GM18507 (cell line): Measurements from ENCODE around the gene TFAP2E.

Experiments
- DNase-seq: peaks from one replicate; pipeline ENCODE4 v3.0.0; 2011; ENCODE audit warnings: low read depth; ENCODE audit not compliant: insufficient read length; ENCODE audit errors: extremely low spot score
- FAIRE-seq: peaks from 2 replicates; lab custom pipeline; 2011; peaks lifted over from hg19 to GRCh38; lab: Jason Lieb, UNC

The TFAP2E gene

GRCh38 chr1:35590476-35591040 lies 17.4 kb downstream of the TFAP2E start:
- FAIRE-seq (no peak), DNase-seq (no peak)

- DNase-seq (no peak), FAIRE-seq (no peak)
These were observed 18.1 kb downstream of the TFAP2E start for GRCh38 chr1:35591211-35591610.

DNA sequence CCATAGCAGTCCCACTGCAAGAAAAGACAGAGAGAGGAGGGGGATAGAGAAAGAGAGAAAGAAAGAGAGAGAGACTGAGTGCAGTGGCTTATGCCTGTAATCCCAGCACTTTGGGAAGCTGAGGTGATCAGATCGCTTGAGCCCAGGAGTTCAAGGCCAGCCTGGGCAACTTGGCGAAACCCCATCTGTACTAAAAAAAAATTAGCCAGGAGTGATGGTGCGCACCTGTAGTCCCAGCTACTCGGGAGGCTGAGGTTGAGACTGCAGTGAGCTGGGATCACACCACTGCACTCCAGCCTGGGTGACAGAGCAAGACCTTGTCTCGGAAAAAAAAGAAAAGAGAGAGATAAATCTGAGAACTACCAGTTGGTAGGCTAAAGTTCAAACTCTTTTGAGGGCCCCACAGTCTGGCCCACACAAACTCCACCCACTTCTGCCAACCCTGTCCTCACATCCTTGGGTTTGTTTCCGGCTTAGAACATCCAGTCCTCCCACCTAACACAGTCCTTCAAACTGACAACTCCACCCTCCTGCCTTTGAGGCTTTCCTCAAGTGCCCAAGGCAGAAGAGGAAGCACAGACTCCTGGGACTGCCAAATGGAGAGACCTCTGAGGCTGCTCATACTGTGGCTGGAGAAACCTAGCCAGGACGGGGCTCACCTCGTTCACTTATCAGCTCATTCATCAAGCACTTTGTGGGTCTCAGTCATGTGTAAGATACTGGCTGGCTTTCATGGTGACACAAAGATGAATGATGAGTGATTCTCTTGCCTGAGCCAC lies 20.1 kb downstream of the TFAP2E start:
- FAIRE-seq (no peak), DNase-seq (no peak)

DNA sequence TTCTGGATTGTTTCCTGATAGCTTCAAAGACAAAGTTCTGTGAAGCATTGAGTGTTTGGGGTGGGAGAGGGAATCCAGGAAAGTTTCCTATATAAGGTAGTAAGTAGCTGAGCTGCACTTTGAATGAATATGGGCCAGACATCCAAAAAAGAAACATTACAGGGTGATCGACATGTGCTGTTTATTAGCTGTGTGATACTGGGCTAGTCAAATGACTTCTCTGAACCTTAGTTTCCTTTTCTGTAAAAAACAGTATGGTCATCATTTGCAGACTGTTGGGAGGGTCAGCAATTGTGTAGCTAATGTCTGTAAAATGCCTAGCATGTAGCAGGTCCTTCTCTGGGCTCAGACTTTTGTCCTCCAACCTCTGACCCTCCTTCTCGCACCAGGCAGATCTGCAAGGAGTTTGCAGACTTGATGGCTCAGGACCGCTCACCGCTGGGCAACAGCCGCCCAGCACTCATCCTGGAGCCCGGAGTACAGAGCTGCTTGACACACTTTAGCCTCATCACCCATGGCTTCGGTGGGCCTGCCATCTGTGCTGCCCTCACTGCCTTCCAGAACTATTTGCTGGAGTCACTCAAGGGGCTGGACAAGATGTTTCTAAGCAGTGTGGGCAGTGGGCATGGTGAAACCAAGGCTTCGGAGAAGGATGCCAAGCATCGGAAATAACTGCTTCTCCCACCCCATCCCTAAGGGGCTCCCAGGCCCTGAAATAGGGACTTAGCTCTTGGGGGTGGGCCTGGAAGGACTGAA lies 21.1 kb downstream of the TFAP2E start:
- no peak for FAIRE-seq
- no peak for DNase-seq

- DNase-seq (no peak), FAIRE-seq (no peak)
These were observed 22.6 kb downstream of the TFAP2E start for GRCh38 chr1:35595684-35596083.

DNA sequence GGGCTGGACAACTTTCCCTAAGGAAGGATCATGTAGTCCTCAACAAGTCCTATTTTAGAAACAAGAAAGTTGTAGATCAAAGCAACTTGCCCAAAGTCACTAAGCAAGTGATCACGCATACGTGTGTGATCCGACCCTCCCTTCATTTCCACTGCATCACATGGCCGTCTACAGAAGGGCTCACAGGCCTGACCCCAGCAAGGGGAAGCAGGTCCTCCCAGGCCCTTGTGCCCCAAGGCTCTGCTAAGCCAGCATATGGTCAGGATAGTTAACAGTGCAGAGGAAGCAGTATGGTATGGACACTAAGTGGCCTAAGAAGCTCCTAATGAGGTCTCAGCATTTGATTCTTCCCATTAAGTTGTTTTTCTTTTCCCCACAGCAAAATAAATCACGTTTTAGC lies 24.8 kb downstream of the TFAP2E start:
- FAIRE-seq (no peak), DNase-seq (no peak)

DNA sequence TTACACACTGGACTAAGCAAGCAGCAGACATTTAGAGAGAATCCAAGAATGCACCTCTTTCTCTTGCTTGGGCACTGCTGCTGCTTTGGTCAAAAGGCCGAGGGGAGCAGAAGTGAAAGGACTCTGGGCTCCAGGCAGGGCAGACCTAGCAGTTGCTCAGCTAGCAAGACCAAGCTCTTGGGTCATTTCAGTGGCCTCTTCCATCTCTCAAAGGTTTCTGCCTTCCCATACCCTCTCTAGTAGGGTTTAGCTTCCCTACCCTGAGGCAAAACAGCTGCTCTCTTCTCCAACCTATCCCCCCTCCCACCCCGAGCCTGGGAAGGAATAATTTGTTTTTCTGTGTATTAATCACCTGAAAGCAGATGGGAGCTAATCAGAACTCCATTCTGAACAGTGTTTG lies 25.8 kb downstream of the TFAP2E start:
- no peak for FAIRE-seq
- no peak for DNase-seq

DNA sequence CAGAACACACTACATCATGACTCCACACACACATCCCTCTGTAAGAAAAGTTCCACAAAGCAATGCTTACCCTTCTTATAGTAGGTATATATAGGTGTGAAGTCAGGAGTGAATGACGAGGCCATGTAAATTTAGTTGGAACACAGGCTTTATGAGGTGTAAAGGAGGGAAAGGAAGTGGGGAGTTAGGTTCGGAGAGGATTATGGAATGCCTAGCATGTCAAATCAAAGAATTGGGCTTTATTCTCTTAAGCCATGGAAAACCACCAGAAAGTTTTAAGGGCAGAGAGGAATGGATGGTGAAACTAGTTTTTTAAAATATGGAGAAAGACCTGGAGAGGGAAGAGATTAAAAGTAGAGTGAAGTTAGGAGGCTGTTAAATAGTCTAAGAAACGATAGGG lies 26.3 kb downstream of the TFAP2E start:
- no peak for DNase-seq
- no peak for FAIRE-seq

DNA sequence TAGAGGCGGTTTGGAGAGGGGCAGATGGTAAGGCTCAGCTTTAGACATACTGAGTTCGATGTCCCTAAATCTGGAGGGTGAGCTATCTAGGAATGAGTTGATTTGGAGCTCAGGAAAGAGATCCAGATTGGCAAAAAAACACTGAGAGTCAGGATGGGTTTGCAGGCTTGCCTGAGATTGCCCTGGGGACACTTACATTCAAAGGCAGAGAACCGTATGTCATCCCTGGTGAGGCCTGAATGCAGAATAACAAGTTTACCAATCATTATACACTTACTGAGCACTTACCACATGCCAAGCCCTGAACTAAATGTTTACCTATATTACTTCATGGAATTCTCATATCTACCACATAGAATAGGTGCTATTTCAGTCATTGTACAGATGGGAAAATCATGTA lies 27.5 kb downstream of the TFAP2E start:
- no peak for FAIRE-seq
- no peak for DNase-seq

GRCh38 chr1:35603468-35603867 lies 30.4 kb downstream of the TFAP2E start:
- DNase-seq: no peak
- no peak for FAIRE-seq

DNA sequence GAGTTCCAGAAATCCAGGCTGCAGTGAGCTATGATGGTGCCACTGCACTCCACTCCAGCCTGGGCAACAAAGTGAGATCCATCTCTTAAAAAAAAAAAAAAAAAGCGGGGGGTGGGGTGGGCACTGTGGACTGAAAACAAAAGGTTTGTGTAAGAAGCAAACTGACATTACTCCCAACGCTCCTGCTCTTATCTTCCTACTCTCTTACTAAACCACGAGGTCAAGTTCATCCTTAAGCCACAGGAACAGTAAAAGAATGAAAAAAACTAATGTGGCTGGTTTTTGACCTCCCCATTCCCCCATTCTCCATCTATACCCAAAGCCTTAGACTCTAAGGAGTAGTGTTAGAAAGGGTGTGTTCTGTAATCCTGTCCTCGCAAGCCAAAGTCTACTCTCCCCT lies 30.8 kb downstream of the TFAP2E start:
- FAIRE-seq: no peak

GRCh38 chr1:35605071-35605866 lies 32.2 kb downstream of the TFAP2E start:
- DNase-seq: no peak

More for the DNA sequence above, 30.8 kb downstream of the TFAP2E start:
- no peak for DNase-seq

GRCh38 chr1:35605867-35606182 lies 32.7 kb downstream of the TFAP2E start:
- FAIRE-seq (no peak), DNase-seq (no peak)

More at GRCh38 chr1:35605071-35605866, 32.2 kb downstream of the TFAP2E start:
- FAIRE-seq: no peak

DNA sequence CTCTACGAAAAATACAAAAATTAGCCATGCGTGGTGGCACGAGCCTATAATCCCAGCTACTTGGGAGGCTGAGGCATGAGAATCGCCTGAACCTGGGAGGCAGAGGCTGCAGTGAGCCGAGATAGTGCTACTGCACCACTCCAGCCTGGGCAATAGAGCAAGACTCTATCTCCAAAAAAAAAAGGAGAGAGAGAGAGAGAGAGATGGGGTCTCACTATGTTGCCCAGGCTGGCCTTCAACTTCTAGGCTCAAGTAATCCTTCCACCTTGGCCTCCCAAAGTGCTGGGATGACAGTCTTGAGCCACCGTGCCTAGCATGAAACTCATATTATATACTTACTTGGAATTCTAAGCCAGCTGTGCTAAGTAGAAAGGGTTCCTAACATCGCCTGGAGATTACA lies 38.5 kb downstream of the TFAP2E start:
- DNase-seq: no peak
- FAIRE-seq: no peak

- no peak for FAIRE-seq
- DNase-seq: no peak
These were observed 42.3 kb downstream of the TFAP2E start for GRCh38 chr1:35615440-35615839.

DNA sequence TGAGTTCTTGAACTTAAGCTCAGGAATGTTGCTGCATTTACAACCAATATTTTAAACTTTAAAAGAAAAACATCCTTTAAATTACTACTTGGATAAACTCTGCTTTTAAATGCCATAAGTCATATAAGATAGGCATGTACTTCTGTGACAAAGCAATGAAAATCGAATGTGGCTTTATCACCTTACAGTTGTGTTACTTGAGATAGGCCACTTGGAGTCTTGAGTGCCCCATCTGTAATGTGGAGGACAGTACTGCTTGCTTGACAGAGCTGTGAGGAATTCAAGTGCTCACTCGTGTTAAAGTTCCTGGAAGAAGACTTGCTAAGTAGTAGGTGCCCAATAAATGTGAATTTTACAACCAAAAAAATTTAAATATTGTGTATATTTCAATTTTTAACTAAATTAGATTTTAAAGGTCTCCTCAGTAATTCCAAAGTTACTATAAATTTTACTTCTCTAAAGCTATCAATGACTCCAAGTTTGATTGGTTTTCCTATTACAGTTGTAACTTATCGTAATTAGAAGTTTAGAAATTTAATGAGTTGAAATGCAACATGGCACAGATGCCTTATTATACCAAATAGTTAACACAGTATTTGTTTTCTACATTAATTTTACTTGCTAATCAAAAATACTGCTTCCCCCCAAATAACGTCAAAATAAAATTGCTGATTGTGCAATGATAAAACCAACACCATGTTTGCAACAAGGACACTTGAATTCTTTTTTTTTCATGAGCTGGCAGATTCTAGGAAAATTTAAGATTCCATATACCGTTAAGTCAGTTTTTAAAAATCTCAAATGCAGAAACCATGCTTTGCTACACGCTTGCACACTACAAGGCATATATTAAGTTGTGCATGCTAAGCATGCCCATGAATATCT lies 46.4 kb downstream of the TFAP2E start:
- no peak for FAIRE-seq
- no peak for DNase-seq

DNA sequence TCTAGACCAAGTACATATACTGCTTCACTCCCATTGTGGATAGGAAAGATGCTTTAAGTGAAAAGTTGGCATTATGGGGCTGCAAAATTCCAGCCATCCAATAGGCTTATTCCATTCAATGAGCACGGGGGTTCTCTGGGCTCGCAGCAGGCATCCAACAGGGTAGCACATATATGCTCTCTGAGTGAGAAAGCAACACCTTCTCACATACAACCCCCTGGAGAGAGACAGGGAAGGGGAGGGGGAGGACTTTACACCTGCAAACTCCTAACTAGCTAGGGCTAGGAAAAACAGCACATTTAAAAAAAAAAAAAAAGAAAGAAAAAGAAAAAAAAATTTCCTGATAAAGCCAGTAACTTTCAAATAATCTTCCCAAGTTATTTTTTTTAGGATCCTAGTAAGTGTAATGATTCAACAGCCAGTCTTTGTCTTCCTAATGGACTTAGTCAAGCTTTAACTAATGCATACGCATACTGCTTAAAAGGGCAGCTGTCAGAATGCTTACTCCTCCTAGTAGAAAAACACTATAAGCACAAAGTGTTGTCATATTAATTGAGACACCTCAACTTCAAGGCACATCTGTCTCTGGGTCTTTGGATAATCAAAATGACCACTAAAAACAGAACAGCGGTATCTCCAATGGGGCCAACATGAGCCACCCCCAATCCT lies 49.5 kb downstream of the TFAP2E start:
- DNase-seq (no peak), FAIRE-seq (no peak)

- FAIRE-seq: no peak
- DNase-seq: no peak
These were observed 50.7 kb downstream of the TFAP2E start for GRCh38 chr1:35623832-35624231.

- DNase-seq: no peak
- no peak for FAIRE-seq
These were observed 55.9 kb downstream of the TFAP2E start for GRCh38 chr1:35629051-35629450.
